Activated naive CD4-positive, alpha-beta T cell treated with anti-CD3 and anti-CD28 coated beads, Interleukin-2, amount 50 U/mL, for 24 hours (primary cell): ENCODE data around the gene NEK9.
"Not testable (repeated sequence)": the region's sequence is repeated elsewhere in the genome, so short reads cannot be mapped to it uniquely, and the experiment has no call there.

Experiments
- H3K27ac Mint-ChIP-seq: one replicate; pipeline ENCODE4 v1.8.0; 2021; ENCODE audit warnings: mild to moderate bottlenecking, mixed read lengths
- H3K27me3 Mint-ChIP-seq: one replicate; pipeline ENCODE4 v1.8.0; 2021; ENCODE audit warnings: mixed read lengths
- H3K36me3 Mint-ChIP-seq: one replicate; pipeline ENCODE4 v1.8.0; 2021; ENCODE audit warnings: mixed read lengths
- H3K4me1 Mint-ChIP-seq: one replicate; pipeline ENCODE4 v1.8.0; 2021; ENCODE audit warnings: mixed read lengths
- H3K4me3 Mint-ChIP-seq: one replicate; pipeline ENCODE4 v1.8.0; 2021; ENCODE audit warnings: mild to moderate bottlenecking, mixed read lengths
- H3K9me3 Mint-ChIP-seq: one replicate; pipeline ENCODE4 v1.8.0; 2021; ENCODE audit warnings: mixed read lengths

Gene NEK9

GRCh38 chr14:75068294-75069120 lies 58.3 kb downstream of the NEK9 start:
- Mint-ChIP-seq H3K27ac (no peak overlapping the region), H3K36me3 (no peaks in the 10 kb centered on the region), H3K9me3 (no peaks in the 10 kb centered on the region)

GRCh38 chr14:75067765-75068164 lies 59.1 kb downstream of the NEK9 start:
- H3K36me3 Mint-ChIP-seq, H3K27me3 Mint-ChIP-seq, H3K27ac Mint-ChIP-seq, H3K9me3 Mint-ChIP-seq, H3K4me3 Mint-ChIP-seq: not testable (repeated sequence)
- peaks cover 18% of the 10 kb centered on the region for H3K4me1 Mint-ChIP-seq

More at GRCh38 chr14:75068294-75069120, 58.3 kb downstream of the NEK9 start:
- H3K4me3 Mint-ChIP-seq, result no peak overlapping the region
- peaks cover 11% of the 10 kb centered on the region for H3K4me1 Mint-ChIP-seq
- H3K27me3 Mint-ChIP-seq, result no peaks in the 10 kb centered on the region

- no peak overlapping the region for H3K4me3 Mint-ChIP-seq
- no peaks in the 10 kb centered on the region for H3K27me3 Mint-ChIP-seq
- H3K36me3 Mint-ChIP-seq, result no peaks in the 10 kb centered on the region
- no peaks in the 10 kb centered on the region for H3K9me3 Mint-ChIP-seq
- H3K4me1 Mint-ChIP-seq, result peaks cover 21% of the 10 kb centered on the region
- H3K27ac Mint-ChIP-seq, result no peak overlapping the region
Measured at GRCh38 chr14:75067212-75067611, 59.6 kb downstream of the NEK9 start.

- Mint-ChIP-seq H3K36me3 (no peaks in the 10 kb centered on the region), H3K27me3 (no peaks in the 10 kb centered on the region), H3K27ac (no peak overlapping the region), H3K4me1 (peaks cover 21% of the 10 kb centered on the region), H3K4me3 (no peak overlapping the region), H3K9me3 (no peaks in the 10 kb centered on the region)
Measured at GRCh38 chr14:75066691-75067090, 60.2 kb downstream of the NEK9 start.

- H3K36me3 Mint-ChIP-seq, result peaks cover 4% of the 10 kb centered on the region
- no peaks in the 10 kb centered on the region for H3K27me3 Mint-ChIP-seq
- no peaks in the 10 kb centered on the region for H3K9me3 Mint-ChIP-seq
- H3K4me3 Mint-ChIP-seq, result peak overlapping the region; percentile 100
- peaks cover 32% of the 10 kb centered on the region for H3K4me1 Mint-ChIP-seq
- H3K27ac Mint-ChIP-seq, result peak overlapping the region; percentile 99
Measured at GRCh38 chr14:75064205-75064567, 62.7 kb downstream of the NEK9 start.

- H3K27ac Mint-ChIP-seq, result peak within 1 kb of the TSS; percentile 99
- H3K9me3 Mint-ChIP-seq, result no peaks in the 10 kb centered on the region
- peaks cover 4% of the 10 kb centered on the region for H3K36me3 Mint-ChIP-seq
- no peaks in the 10 kb centered on the region for H3K27me3 Mint-ChIP-seq
- peaks cover 32% of the 10 kb centered on the region for H3K4me1 Mint-ChIP-seq
- peak within 1 kb of the TSS; percentile 100 for H3K4me3 Mint-ChIP-seq
Measured at GRCh38 chr14:75063491-75064204, 63.2 kb downstream of the NEK9 start, which contains the start of gene ACYP1. ACYP1 (minus strand) TSS chr14:75064024; CDS start chr14:75063553, 471 bp downstream.

GRCh38 chr14:75063013-75063412 lies 63.8 kb downstream of the NEK9 start:
- peak overlapping the region; percentile 99 for H3K27ac Mint-ChIP-seq
- H3K4me3 Mint-ChIP-seq, result peak overlapping the region; percentile 100
- peaks cover 4% of the 10 kb centered on the region for H3K36me3 Mint-ChIP-seq
- peaks cover 32% of the 10 kb centered on the region for H3K4me1 Mint-ChIP-seq
- H3K9me3 Mint-ChIP-seq, result no peaks in the 10 kb centered on the region
- H3K27me3 Mint-ChIP-seq, result no peaks in the 10 kb centered on the region

- peaks cover 37% of the 10 kb centered on the region for H3K4me1 Mint-ChIP-seq
- no peaks in the 10 kb centered on the region for H3K27me3 Mint-ChIP-seq
- H3K4me3 Mint-ChIP-seq, result no peak overlapping the region
- H3K9me3 Mint-ChIP-seq, result no peaks in the 10 kb centered on the region
- peaks cover 10% of the 10 kb centered on the region for H3K36me3 Mint-ChIP-seq
- no peak overlapping the region for H3K27ac Mint-ChIP-seq
Measured at GRCh38 chr14:75060420-75060819, 66.4 kb downstream of the NEK9 start.

GRCh38 chr14:75059642-75060041 lies 67.2 kb downstream of the NEK9 start:
- Mint-ChIP-seq H3K9me3 (no peaks in the 10 kb centered on the region), H3K27ac (no peak overlapping the region), H3K27me3 (no peaks in the 10 kb centered on the region), H3K4me1 (peaks cover 37% of the 10 kb centered on the region), H3K36me3 (peaks cover 10% of the 10 kb centered on the region), H3K4me3 (no peak overlapping the region)

GRCh38 chr14:75054421-75054820 lies 72.4 kb downstream of the NEK9 start:
- Mint-ChIP-seq H3K27ac (no peak overlapping the region), H3K4me3 (no peak overlapping the region), H3K27me3 (no peaks in the 10 kb centered on the region), H3K9me3 (no peaks in the 10 kb centered on the region), H3K36me3 (peaks cover 11% of the 10 kb centered on the region), H3K4me1 (peaks cover 26% of the 10 kb centered on the region)

DNA sequence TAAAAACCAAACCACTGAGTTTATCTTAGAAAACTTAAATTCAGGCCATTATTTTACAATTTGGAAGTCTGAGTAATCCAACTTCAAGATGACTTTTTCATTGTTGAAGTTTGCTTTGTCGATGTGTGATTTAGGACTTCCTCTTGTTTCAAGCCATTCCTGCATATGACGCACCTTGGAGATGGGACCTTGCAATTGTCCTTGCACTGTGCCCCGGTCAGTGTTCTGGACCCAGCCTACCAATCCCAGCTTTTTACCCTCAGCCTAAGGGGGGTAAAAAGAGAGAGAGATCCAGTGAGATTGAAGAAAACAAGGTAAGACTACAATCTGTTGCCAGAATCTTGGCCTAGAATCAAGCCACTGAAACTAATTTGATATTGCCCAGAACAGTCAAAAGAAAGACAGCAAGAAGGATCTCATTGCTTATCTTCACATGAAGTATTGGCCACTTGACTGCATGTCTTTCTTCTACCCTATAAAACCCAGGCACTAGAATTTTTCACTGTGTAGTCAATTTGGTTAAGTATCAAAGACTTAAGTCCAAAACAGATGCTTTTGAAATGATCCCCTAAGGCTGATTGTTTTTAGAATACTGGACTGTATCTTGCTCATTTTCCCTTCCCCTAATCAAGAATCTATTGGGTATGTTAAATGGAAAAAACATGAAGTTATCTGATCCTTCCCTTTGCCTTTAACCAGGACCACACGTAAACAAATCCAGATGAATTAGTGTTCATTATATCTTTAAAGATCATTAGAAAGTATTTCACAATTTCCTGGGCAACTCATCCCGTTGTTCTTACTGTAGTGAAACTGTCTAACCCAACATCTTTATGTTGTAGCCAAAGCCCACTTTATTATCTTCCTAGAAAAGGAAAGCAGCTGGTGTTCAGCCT lies 73.2 kb downstream of the NEK9 start:
- Mint-ChIP-seq H3K9me3 (no peaks in the 10 kb centered on the region), H3K4me1 (peaks cover 30% of the 10 kb centered on the region), H3K4me3 (no peak overlapping the region), H3K27me3 (no peaks in the 10 kb centered on the region), H3K36me3 (peaks cover 14% of the 10 kb centered on the region), H3K27ac (no peak overlapping the region)

DNA sequence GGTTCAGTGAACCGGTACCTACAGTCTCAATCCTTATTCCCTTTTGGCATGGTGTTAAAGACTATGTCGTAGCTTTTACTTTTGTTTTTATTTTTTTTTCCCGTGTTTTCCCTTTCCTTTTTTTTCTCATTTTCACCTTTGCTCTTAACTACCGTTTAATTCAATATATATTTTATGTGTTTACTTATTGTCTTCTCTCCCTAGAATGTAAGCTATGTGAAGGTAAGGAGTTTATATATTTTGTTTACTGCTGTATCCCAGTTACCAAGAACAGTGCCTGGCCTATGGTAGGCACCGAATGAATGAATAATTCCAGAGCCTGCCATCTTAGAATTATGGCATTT lies 75.3 kb downstream of the NEK9 start:
- Mint-ChIP-seq H3K36me3 (peaks cover 29% of the 10 kb centered on the region), H3K27ac (peak overlapping the region; percentile 96), H3K4me1 (peaks cover 51% of the 10 kb centered on the region), H3K4me3 (peak overlapping the region; percentile 94), H3K27me3 (no peaks in the 10 kb centered on the region), H3K9me3 (no peaks in the 10 kb centered on the region)

DNA sequence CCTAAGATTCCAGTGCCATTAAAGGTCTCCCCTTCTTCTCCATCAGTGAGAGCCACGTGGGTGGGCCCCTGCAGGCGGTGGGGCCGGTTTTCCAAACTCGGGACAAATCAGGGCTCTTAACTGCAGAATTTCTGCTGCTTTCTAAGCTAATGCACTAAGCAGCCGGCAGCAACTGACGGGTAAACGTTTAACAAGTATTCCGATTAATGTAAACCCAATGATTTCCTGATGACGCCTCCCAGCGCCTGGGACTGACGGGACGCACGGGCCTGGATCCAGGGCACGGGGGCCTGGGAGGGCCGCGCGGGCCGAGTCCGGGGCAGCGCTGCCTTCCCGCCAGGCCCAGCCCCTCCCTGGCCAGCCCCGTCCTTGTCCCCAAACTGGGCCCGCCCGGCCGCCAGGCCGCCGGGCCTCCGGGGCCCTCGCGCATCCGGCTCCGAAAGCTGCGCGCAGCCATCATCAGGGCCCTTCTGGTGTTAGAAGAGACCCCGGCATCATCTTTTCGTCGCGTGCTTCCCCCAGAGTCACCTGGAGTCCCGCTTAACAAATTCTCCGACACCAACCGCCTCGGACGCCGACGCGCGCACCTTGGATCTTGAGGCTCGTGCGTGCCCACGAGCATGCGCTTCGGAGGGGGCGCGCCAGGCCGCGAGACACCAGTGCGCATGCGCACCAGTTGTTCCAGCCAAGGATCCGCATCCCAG lies 75.8 kb downstream of the NEK9 start, which contains the start of gene MLH3:
TSS of gene MLH3 (minus strand) at position 616 of the 704 bp plus-strand sequence. CDS start 1,812 bp downstream, outside the sequence.
- peak within 1 kb of the TSS; percentile 96 for H3K27ac Mint-ChIP-seq
- no peaks in the 10 kb centered on the region for H3K27me3 Mint-ChIP-seq
- peaks cover 56% of the 10 kb centered on the region for H3K4me1 Mint-ChIP-seq
- peak within 1 kb of the TSS; percentile 94 for H3K4me3 Mint-ChIP-seq
- no peaks in the 10 kb centered on the region for H3K9me3 Mint-ChIP-seq
- H3K36me3 Mint-ChIP-seq, result peaks cover 29% of the 10 kb centered on the region

DNA sequence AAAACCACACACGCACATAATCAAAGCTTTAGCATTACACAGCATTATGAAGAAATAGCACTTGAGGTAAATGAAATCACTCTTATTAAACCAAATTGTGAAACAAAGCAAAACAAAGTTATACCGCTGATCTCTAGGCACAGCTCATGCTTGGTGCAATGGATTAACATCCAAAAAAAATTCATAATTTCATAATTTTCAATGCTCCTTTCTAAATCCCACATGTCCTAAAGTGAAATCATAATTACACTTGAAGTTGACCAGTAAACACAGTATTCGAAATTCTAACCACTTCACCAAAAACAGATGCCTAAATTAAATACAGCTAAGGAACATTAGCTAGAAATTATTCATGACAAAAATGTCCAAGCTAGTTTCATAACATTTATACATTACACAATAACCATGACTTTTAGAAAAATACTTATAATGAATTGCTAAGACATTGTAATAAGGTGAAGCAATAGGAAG lies 77.1 kb downstream of the NEK9 start:
- H3K27me3 Mint-ChIP-seq, result no peaks in the 10 kb centered on the region
- H3K27ac Mint-ChIP-seq, result no peak overlapping the region
- no peaks in the 10 kb centered on the region for H3K9me3 Mint-ChIP-seq
- H3K36me3 Mint-ChIP-seq, result peaks cover 29% of the 10 kb centered on the region
- H3K4me1 Mint-ChIP-seq, result peaks cover 64% of the 10 kb centered on the region
- H3K4me3 Mint-ChIP-seq, result peak overlapping the region; percentile 94

DNA sequence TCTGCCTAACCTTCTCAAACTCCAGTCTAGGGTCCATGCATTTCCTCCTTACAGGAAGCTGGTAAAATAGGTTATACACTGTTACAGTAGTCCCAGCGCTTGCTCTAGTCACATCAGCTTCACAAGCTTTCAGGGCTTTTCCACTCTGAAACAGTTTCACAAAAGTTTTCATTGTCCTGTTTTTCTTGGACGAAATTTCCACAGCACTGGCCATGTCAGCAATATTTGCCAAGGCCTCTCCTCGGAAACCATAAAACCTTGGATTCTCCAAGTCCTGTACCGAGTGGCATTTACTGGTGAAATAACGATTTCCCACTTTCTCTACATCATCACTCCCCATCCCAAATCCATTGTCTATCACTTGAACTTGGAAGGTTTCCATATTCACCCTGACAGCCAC lies 77.7 kb downstream of the NEK9 start:
- Mint-ChIP-seq H3K27ac (no peak overlapping the region), H3K4me3 (no peak overlapping the region), H3K4me1 (peaks cover 70% of the 10 kb centered on the region), H3K27me3 (no peaks in the 10 kb centered on the region), H3K36me3 (peaks cover 29% of the 10 kb centered on the region), H3K9me3 (no peaks in the 10 kb centered on the region)
